IMR-90 (cell line): Measurements from ENCODE around the gene PAPLN. TPM values are rescaled to one million over a fixed set of nuclear protein-coding genes. Genes with fewer than 3 reads are reported as not detected.

Experiments
- ATAC-seq: fragments of 200-7000 bp; cut with Tn5 transposase; 2 replicates; pipeline ENCODE4 v1.9.1; 2020; ENCODE audit warnings: low read depth, mild to moderate bottlenecking, moderate library complexity
- BruUV-seq: library from RNA; stranded (reverse); fragments of 400-500 nt; replicated peaks from 2 replicates; lab custom pipeline; 2021; lab: Mats Ljungman, UMichigan
- CTCF ChIA-PET: fragments of 300-600 bp; formaldehyde crosslinking; extraction: SDS; loops from one replicate; lab custom pipeline; 2021; ENCODE audit warnings: antibody characterized with exemption; lab: Yijun Ruan, JAX
- POLR2A ChIA-PET: fragments of 300-600 bp; sonication (Branson Sonifier 250); formaldehyde crosslinking; loops from one replicate; lab custom pipeline; 2022; ENCODE audit warnings: antibody characterized with exemption; ENCODE audit not compliant: unreplicated experiment; lab: Charles Lee
- DNase-seq: peaks from one replicate; pipeline ENCODE4 v3.0.0; 2013
- H2AFZ ChIP-seq: replicated peaks from 2 replicates; pipeline ENCODE3; 2013; ENCODE audit warnings: low read length, mild to moderate bottlenecking; ENCODE audit not compliant: poor library complexity
- H2AK5ac ChIP-seq: 2 replicates; pipeline ENCODE4 v1.6.1; 2013; ENCODE audit warnings: low read depth, low read length, inconsistent platforms
- H2AK9ac ChIP-seq: replicated peaks from 2 replicates; pipeline ENCODE3; 2013; ENCODE audit warnings: mild to moderate bottlenecking, low read depth, low read length, moderate library complexity; ENCODE audit not compliant: poor library complexity
- H2BK120ac ChIP-seq: 2 replicates; pipeline ENCODE4 v1.6.1; 2013; ENCODE audit warnings: low read depth, low read length, inconsistent platforms
- H2BK15ac ChIP-seq: 3 replicates; pipeline ENCODE4 v1.6.1; 2013; ENCODE audit warnings: low read depth, low read length, inconsistent platforms
- H2BK20ac ChIP-seq: 2 replicates; pipeline ENCODE4 v1.6.1; 2013; ENCODE audit warnings: low read depth, mild to moderate bottlenecking, inconsistent platforms, low read length, moderate library complexity
- H2BK5ac ChIP-seq: 2 replicates; pipeline ENCODE4 v1.6.1; 2013; ENCODE audit warnings: mild to moderate bottlenecking, low read depth, low read length, inconsistent platforms; ENCODE audit not compliant: poor library complexity, severe bottlenecking
- H3K14ac ChIP-seq: replicated peaks from 2 replicates; pipeline ENCODE4 v1.6.1; 2013; ENCODE audit warnings: low read depth, low read length, inconsistent platforms
- H3K18ac ChIP-seq: 2 replicates; pipeline ENCODE4 v1.6.1; 2013; ENCODE audit warnings: low read depth, low read length, control low read depth
- H3K23ac ChIP-seq: 2 replicates; pipeline ENCODE4 v1.6.1; 2013; ENCODE audit warnings: low read depth, low read length, inconsistent platforms
- H3K27ac ChIP-seq: 2 replicates; pipeline ENCODE4 v1.5.1; 2013; ENCODE audit warnings: mild to moderate bottlenecking, control low read depth, low read length; ENCODE audit not compliant: insufficient read depth
- H3K27me3 ChIP-seq: 2 replicates; pipeline ENCODE4 v1.6.1; 2013; ENCODE audit warnings: low read length; ENCODE audit not compliant: control insufficient read depth, insufficient read depth
- H3K36me3 ChIP-seq: 2 replicates; pipeline ENCODE4 v1.6.1; 2013; ENCODE audit warnings: low read length, mixed read lengths; ENCODE audit not compliant: control insufficient read depth, insufficient read depth
- H3K4ac ChIP-seq: 2 replicates; pipeline ENCODE4 v1.6.1; 2013; ENCODE audit warnings: low read depth, low read length, inconsistent platforms
- H3K4me1 ChIP-seq: 2 replicates; pipeline ENCODE4 v1.6.1; 2013; ENCODE audit warnings: low read length, mixed read lengths; ENCODE audit not compliant: control insufficient read depth, insufficient read depth
- H3K4me2 ChIP-seq: 2 replicates; pipeline ENCODE4 v1.6.1; 2013; ENCODE audit warnings: low read depth, mild to moderate bottlenecking, control low read depth, low read length, moderate library complexity
- H3K4me3 ChIP-seq: 2 replicates; pipeline ENCODE4 v1.5.1; 2013; ENCODE audit warnings: low read depth, mild to moderate bottlenecking, control low read depth, low read length, moderate library complexity; ENCODE audit not compliant: insufficient read depth
- H3K56ac ChIP-seq: 2 replicates; pipeline ENCODE4 v1.6.1; 2013; ENCODE audit warnings: low read length, inconsistent platforms; ENCODE audit not compliant: insufficient read depth; ENCODE audit errors: extremely low read depth
- H3K79me1 ChIP-seq, 2 experiments: 2 replicates each; pipeline ENCODE4 v1.6.1; 2013; ENCODE audit warnings: low read length in 2 of 2, inconsistent platforms in 1 of 2, low read depth in 1 of 2
- H3K9ac ChIP-seq: 2 replicates; pipeline ENCODE4 v1.6.1; 2013; ENCODE audit warnings: low read depth, low read length, control low read depth
- H3K9me1 ChIP-seq: 2 replicates; pipeline ENCODE4 v1.6.1; 2013; ENCODE audit warnings: low read length, inconsistent platforms; ENCODE audit not compliant: insufficient read depth
- H3K9me3 ChIP-seq: 2 replicates; pipeline ENCODE4 v1.6.1; 2013; ENCODE audit warnings: low read length; ENCODE audit not compliant: control insufficient read depth, insufficient read depth
- H4K20me1 ChIP-seq: 2 replicates; pipeline ENCODE4 v1.6.1; 2013; ENCODE audit warnings: low read length, inconsistent platforms; ENCODE audit not compliant: insufficient read depth
- H4K5ac ChIP-seq: 2 replicates; pipeline ENCODE4 v1.6.1; 2013; ENCODE audit warnings: mild to moderate bottlenecking, low read depth, low read length, control low read depth
- H4K8ac ChIP-seq, 2 experiments: 2 replicates each; pipeline ENCODE4 v1.6.1; 2013; ENCODE audit warnings: low read depth in 2 of 2, low read length in 2 of 2, control low read depth in 1 of 2, inconsistent platforms in 1 of 2
- H4K91ac ChIP-seq: 2 replicates; pipeline ENCODE4 v1.6.1; 2013; ENCODE audit warnings: low read depth, low read length, inconsistent platforms; ENCODE audit not compliant: insufficient read depth
- BHLHE40 ChIP-seq: fragments of 150-350 bp; IDR thresholded peaks from 2 replicates; pipeline ENCODE4 v1.6.1; 2016; ENCODE audit warnings: mild to moderate bottlenecking, low read depth, low read length
- CEBPB ChIP-seq: IDR thresholded peaks from 2 replicates; pipeline ENCODE4 v1.6.1; 2012; ENCODE audit warnings: low read depth, low read length, improper control_type of control experiment
- CHD1 ChIP-seq: IDR thresholded peaks from 2 replicates; pipeline ENCODE4 v1.6.1; 2012; ENCODE audit warnings: low read depth, low read length, improper control_type of control experiment
- FOS ChIP-seq: fragments of 150-350 bp; IDR thresholded peaks from 2 replicates; pipeline ENCODE4 v1.6.1; 2016; ENCODE audit warnings: low read depth, low read length
- MAFK ChIP-seq: IDR thresholded peaks from 2 replicates; pipeline ENCODE4 v1.6.1; 2012; ENCODE audit warnings: low read depth, low read length, improper control_type of control experiment
- MXI1 ChIP-seq: IDR thresholded peaks from 2 replicates; pipeline ENCODE4 v1.6.1; 2012; ENCODE audit warnings: low read depth, mild to moderate bottlenecking, low read length, moderate library complexity, borderline replicate concordance
- POLR2A ChIP-seq: IDR thresholded peaks from 2 replicates; pipeline ENCODE4 v1.6.1; 2012; ENCODE audit warnings: mild to moderate bottlenecking, low read depth, low read length
- RAD21 ChIP-seq: IDR thresholded peaks from 2 replicates; pipeline ENCODE4 v1.6.1; 2012; ENCODE audit warnings: low read length, improper control_type of control experiment
- RCOR1 ChIP-seq: IDR thresholded peaks from 2 replicates; pipeline ENCODE4 v1.6.1; 2012; ENCODE audit warnings: mild to moderate bottlenecking, low read length, improper control_type of control experiment; ENCODE audit not compliant: insufficient replicate concordance
- RFX5 ChIP-seq: IDR thresholded peaks from 2 replicates; pipeline ENCODE4 v1.8.0; 2012; ENCODE audit warnings: low read depth, mild to moderate bottlenecking, low read length, moderate library complexity
- SMC3 ChIP-seq: fragments of 150-350 bp; IDR thresholded peaks from 2 replicates; pipeline ENCODE4 v1.6.1; 2016; ENCODE audit warnings: low read depth, mild to moderate bottlenecking, antibody characterized with exemption, low read length, moderate library complexity
- WGBS, 2 experiments: methylation state at CpG; one replicate each; pipeline versions ENCODE4 v1.1.5 to v1.1.7; 2013; ENCODE audit warnings: missing lambda C conversion rate in 2 of 2; ENCODE audit not compliant: insufficient read length in 1 of 2; ENCODE audit errors: extremely low coverage in 2 of 2; 5-methylcytosine and 5-hydroxymethylcytosine counted together
- dilution Hi-C: fragments of 300-500 bp; cut with HindIII; formaldehyde crosslinking; loops from one replicate; pipeline ENCODE4 v1.14.3; 2018; ENCODE audit warnings: low sequenced_read_pairs; ENCODE audit not compliant: unreplicated experiment
- in situ Hi-C: fragments of 300-500 bp; cut with MboI; formaldehyde crosslinking; loops from 3 replicates; pipeline ENCODE4 v1.14.3; 2019; ENCODE audit warnings: low sequenced_read_pairs, inconsistent platforms, mixed read lengths
- intact Hi-C: fragments of 100-400 bp; cut with micrococcal nuclease; formaldehyde crosslinking; loops from 2 replicates; pipeline ENCODE4 v1.10.0; 2022
- polyA plus RNA-seq, 3 experiments: library from polyadenylated mRNA; depleted of rRNA; stranded (reverse); fragments of >200 nt; gene quantifications; 2 replicates each; pipeline ENCODE4 v1.2.3, GENCODE V29; 2012; ENCODE audit warnings: low replicate concordance in 1 of 3
- total RNA-seq: library from RNA; depleted of rRNA; stranded (reverse); fragments of >200 nt; gene quantifications from 2 replicates; pipeline ENCODE4 v1.2.3, GENCODE V29; 2012
- TF ChIP-seq, protein P1 (sequence below): fragments of 150-350 bp; IDR thresholded peaks from 2 replicates; pipeline ENCODE4 v1.6.1; 2016; ENCODE audit warnings: low read depth, mild to moderate bottlenecking, low read length, moderate library complexity, borderline replicate concordance
- TF ChIP-seq, protein P2 (sequence below): fragments of 150-350 bp; IDR thresholded peaks from 2 replicates; pipeline ENCODE4 v1.6.1; 2017; ENCODE audit warnings: mild to moderate bottlenecking, antibody characterized with exemption, low read length, low read depth

The PAPLN gene
- total and polyA plus RNA-seq, 2 of the 4 experiments (the other 2 are of a cell fraction) = 0.36 to 1.2 TPM

DNA sequence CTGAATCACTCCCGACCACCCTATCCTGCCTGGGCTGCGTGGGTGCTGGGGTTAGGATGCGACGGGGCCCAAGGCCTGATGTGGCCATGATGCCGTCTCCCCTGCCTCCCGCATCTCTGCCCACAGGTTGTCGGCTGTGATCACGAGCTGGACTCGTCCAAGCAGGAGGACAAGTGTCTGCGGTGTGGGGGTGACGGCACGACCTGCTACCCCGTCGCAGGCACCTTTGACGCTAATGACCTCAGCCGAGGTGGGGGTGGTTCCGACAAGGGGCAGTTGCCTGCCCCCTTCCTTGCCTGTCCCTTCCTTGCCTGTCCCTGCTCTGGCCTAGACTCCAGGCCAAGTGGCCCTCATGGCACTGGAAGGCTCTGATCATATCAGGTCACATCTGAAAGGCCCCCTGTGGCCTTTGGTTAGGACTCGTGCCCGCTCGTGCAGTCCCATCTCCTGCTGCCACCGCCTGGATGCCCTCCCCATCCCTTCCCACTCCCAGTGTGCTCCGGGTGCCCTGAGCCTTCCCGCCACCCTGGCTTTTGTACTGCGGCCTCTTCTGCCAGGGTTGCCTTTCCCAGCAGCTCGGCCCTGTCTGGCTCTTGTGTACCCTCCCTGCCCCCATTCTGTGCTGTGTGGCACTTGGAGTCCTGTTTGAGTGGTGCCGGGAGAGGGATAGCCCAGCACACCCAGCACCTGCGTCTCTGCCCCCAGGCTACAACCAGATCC lies 13.6 kb downstream of the PAPLN start:
- intact Hi-C loops = no loop called here
- H3K56ac ChIP-seq = no peak overlapping the region
- H3K4me1 ChIP-seq = no peaks in the 10 kb centered on the region
- no peak overlapping the region for H2BK5ac ChIP-seq
- no peak overlapping the region for H3K4me3 ChIP-seq
- H3K36me3 ChIP-seq = no peaks in the 10 kb centered on the region
- H3K27me3 ChIP-seq = no peaks in the 10 kb centered on the region
- no peak overlapping the region for H3K18ac ChIP-seq
- no TSS peak for BruUV-seq
- H2BK120ac ChIP-seq = no peak overlapping the region
- H3K27ac ChIP-seq = no peak overlapping the region
- no peaks in the 10 kb centered on the region for H4K20me1 ChIP-seq
- ChIA-PET CTCF (no interaction called here), POLR2A (no interaction called here)
- H3K9me3 ChIP-seq = no peaks in the 10 kb centered on the region
- H3K9me1 ChIP-seq = 0 out of 2 replicates have a peak, but pooled peaks cover 3% of the 10 kb centered on the region
- dilution Hi-C loops = no loop called here
- no peak overlapping the region for H2AFZ ChIP-seq
- no peak overlapping the region for H2BK20ac ChIP-seq
- H3K79me1 ChIP-seq = no peaks in the 10 kb centered on the region
- in situ Hi-C loops = no loop called here
- no peak overlapping the region for H3K14ac ChIP-seq
- no peak overlapping the region for H4K5ac ChIP-seq
- H2BK15ac ChIP-seq = no peak overlapping the region
- H2AK9ac ChIP-seq = no peak overlapping the region
- WGBS, 2 experiments = 90% methylated on average over 6 of the region's 27 CpGs; no CpG with 5 or more reads in 1 of the 2 experiments
- no peak for ATAC-seq
- no peak overlapping the region for H3K9ac ChIP-seq
- no peak overlapping the region for H3K23ac ChIP-seq
- no peak overlapping the region for H3K4me2 ChIP-seq
- H4K8ac ChIP-seq = no peak overlapping the region
- no peak overlapping the region for H4K91ac ChIP-seq
- no peak overlapping the region for H3K4ac ChIP-seq
- H2AK5ac ChIP-seq = no peak overlapping the region
- no peak for DNase-seq
- TF ChIP-seq RAD21 (no peak), SMC3 (no peak), CHD1 (no peak), MAFK (no peak), RCOR1 (no peak), FOS (no peak), POLR2A (no peak), RFX5 (no peak), BHLHE40 (no peak), CEBPB (no peak), MXI1 (no peak)
- TF ChIP-seq, protein P1, sequence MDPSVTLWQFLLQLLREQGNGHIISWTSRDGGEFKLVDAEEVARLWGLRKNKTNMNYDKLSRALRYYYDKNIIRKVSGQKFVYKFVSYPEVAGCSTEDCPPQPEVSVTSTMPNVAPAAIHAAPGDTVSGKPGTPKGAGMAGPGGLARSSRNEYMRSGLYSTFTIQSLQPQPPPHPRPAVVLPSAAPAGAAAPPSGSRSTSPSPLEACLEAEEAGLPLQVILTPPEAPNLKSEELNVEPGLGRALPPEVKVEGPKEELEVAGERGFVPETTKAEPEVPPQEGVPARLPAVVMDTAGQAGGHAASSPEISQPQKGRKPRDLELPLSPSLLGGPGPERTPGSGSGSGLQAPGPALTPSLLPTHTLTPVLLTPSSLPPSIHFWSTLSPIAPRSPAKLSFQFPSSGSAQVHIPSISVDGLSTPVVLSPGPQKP = no peak
- TF ChIP-seq, protein P2, sequence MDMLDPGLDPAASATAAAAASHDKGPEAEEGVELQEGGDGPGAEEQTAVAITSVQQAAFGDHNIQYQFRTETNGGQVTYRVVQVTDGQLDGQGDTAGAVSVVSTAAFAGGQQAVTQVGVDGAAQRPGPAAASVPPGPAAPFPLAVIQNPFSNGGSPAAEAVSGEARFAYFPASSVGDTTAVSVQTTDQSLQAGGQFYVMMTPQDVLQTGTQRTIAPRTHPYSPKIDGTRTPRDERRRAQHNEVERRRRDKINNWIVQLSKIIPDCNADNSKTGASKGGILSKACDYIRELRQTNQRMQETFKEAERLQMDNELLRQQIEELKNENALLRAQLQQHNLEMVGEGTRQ = no peak
